ENCODE results near the gene SLC29A4. TPM values are rescaled to one million over a fixed set of nuclear protein-coding genes. Genes with fewer than 3 reads are reported as not detected.

SLC29A4 gene
- polyA plus RNA-seq, 3 donors = 0.21 to 0.29 (median 0.26) TPM

DNA sequence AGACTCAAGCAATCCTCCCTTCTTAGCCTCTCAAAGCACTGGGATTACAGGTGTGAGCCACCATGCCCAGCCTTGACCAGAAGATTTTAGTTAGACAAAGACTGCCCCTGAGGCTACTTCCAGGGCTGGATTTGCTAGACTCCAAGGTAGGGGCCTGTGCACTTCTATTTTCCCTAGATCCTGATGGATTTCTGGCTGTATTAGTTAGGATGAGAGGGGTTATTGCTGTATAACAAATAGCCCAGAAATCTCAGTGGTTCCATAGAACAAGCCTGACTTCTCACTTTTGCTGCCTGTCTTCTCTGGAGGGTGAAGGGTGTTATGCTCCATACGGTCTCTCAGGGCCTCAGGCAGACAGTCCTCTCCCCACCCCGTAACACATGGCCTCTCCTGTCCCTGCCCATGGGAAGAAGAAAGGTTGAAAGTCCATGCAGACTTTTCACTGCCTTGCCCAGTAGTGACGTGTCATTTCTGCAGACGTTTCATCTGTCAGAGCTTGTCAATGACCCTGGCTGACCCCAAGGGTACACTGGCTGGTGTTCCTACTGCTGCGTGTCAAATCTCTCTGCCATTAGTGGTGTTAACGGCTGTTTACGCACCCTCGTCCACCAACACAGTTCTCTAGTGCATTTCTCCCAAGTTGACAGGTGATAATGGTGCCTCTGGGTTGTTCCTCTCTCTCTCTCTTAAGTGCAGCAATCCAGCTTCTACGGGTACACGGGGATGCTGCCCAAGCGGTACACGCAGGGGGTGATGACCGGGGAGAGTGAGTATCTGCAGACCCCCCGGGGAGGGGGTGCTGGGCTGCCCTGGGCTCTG lies 11.6 kb downstream of the SLC29A4 start:
- Histone ChIP-seq H3K4me2 (replicated peaks; ENCODE audit: extremely low read depth, low read length, poor library complexity, severe bottlenecking) (no peak overlapping the region), H3K27me3 (ENCODE audit: control insufficient read depth in 2 of 2, insufficient read depth in 2 of 2, low read length in 2 of 2) (peaks cover 2 to 26% of the 10 kb centered on the region in 2 donors), H3K27ac (ENCODE audit: low read depth in 1 of 2, low read length in 2 of 2) (no peak overlapping the region), H3K9me3 (replicated peaks in 1 of 2; ENCODE audit: control insufficient read depth in 1 of 2, insufficient read depth in 1 of 2, low read length in 2 of 2) (peaks cover 11 to 15% of the 10 kb centered on the region in 2 donors), H3K4me3 (replicated peaks in 1 of 3; ENCODE audit: low read depth in 2 of 3, low read length in 3 of 3) (no peak overlapping the region), H3K9ac (ENCODE audit: insufficient read depth, low read length, poor library complexity, severe bottlenecking) (no peak overlapping the region), H3K36me3 (replicated peaks in 1 of 2; ENCODE audit: control insufficient read depth in 1 of 2, insufficient read depth in 2 of 2, low read length in 2 of 2) (no peaks in the 10 kb centered on the region), H3K4me1 (ENCODE audit: control insufficient read depth in 1 of 2, insufficient read depth in 2 of 2, low read length in 2 of 2) (peaks cover 9 to 13% of the 10 kb centered on the region in 2 donors), H2AFZ (ENCODE audit: insufficient read depth, low read depth, low read length, poor library complexity, severe bottlenecking) (no peak overlapping the region), H3K79me2 (ENCODE audit: insufficient read depth, low read length) (no peaks in the 10 kb centered on the region), H4K20me1 (ENCODE audit: insufficient read depth, low read length) (no peaks in the 10 kb centered on the region)
- Mint-ChIP-seq H3K4me3 (no peak overlapping the region), H3K27ac (peak overlapping the region in 1 of 7 donors; percentile 76), H3K27me3 (ENCODE audit: low read depth in 3 of 3) (peaks cover 37 to 44% (median 39%) of the 10 kb centered on the region in 3 donors), H3K4me1 (peaks cover 11% of the 10 kb centered on the region), H3K9me3 (peaks cover 8 to 23% (median 13%) of the 10 kb centered on the region in 7 donors), H3K36me3 (peaks cover 0 to 6% of the 10 kb centered on the region in 2 donors)
- TF ChIP-seq, protein P1, sequence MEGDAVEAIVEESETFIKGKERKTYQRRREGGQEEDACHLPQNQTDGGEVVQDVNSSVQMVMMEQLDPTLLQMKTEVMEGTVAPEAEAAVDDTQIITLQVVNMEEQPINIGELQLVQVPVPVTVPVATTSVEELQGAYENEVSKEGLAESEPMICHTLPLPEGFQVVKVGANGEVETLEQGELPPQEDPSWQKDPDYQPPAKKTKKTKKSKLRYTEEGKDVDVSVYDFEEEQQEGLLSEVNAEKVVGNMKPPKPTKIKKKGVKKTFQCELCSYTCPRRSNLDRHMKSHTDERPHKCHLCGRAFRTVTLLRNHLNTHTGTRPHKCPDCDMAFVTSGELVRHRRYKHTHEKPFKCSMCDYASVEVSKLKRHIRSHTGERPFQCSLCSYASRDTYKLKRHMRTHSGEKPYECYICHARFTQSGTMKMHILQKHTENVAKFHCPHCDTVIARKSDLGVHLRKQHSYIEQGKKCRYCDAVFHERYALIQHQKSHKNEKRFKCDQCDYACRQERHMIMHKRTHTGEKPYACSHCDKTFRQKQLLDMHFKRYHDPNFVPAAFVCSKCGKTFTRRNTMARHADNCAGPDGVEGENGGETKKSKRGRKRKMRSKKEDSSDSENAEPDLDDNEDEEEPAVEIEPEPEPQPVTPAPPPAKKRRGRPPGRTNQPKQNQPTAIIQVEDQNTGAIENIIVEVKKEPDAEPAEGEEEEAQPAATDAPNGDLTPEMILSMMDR (IDR thresholded peaks at IDR 0.05) = no peak
- 94% methylated on average over 13 of the region's 14 CpGs for WGBS (ENCODE audit: insufficient coverage)
- intact Hi-C loops (cut with micrococcal nuclease) = no loop called here
- no peak for DNase-seq

- Histone ChIP-seq H3K9me3 (replicated peaks in 1 of 2; ENCODE audit: control insufficient read depth in 1 of 2, insufficient read depth in 1 of 2, low read length in 2 of 2) (peaks cover 11 to 15% of the 10 kb centered on the region in 2 donors), H3K79me2 (ENCODE audit: insufficient read depth, low read length) (no peaks in the 10 kb centered on the region), H3K36me3 (replicated peaks in 1 of 2; ENCODE audit: control insufficient read depth in 1 of 2, insufficient read depth in 2 of 2, low read length in 2 of 2) (no peaks in the 10 kb centered on the region), H3K9ac (ENCODE audit: insufficient read depth, low read length, poor library complexity, severe bottlenecking) (no peak overlapping the region), H3K4me3 (replicated peaks in 1 of 3; ENCODE audit: low read depth in 2 of 3, low read length in 3 of 3) (no peak overlapping the region), H2AFZ (ENCODE audit: insufficient read depth, low read depth, low read length, poor library complexity, severe bottlenecking) (no peak overlapping the region), H3K4me1 (ENCODE audit: control insufficient read depth in 1 of 2, insufficient read depth in 2 of 2, low read length in 2 of 2) (peaks cover 9 to 13% of the 10 kb centered on the region in 2 donors), H3K4me2 (replicated peaks; ENCODE audit: extremely low read depth, low read length, poor library complexity, severe bottlenecking) (no peak overlapping the region), H4K20me1 (ENCODE audit: insufficient read depth, low read length) (no peaks in the 10 kb centered on the region), H3K27ac (ENCODE audit: low read depth in 1 of 2, low read length in 2 of 2) (no peak overlapping the region), H3K27me3 (ENCODE audit: control insufficient read depth in 2 of 2, insufficient read depth in 2 of 2, low read length in 2 of 2) (peaks cover 2 to 26% of the 10 kb centered on the region in 2 donors)
- H3K36me3 Mint-ChIP-seq = peaks cover 0 to 6% of the 10 kb centered on the region in 2 donors
- no peak overlapping the region for H3K27ac Mint-ChIP-seq
- TF ChIP-seq, protein P1 (IDR thresholded peaks at IDR 0.05) = no peak
- H3K9me3 Mint-ChIP-seq = peaks cover 8 to 23% (median 13%) of the 10 kb centered on the region in 7 donors
- 75% methylated on average over 23 of the region's 33 CpGs for WGBS (ENCODE audit: insufficient coverage)
- peaks cover 37 to 44% (median 40%) of the 10 kb centered on the region in 3 donors for H3K27me3 Mint-ChIP-seq (ENCODE audit: low read depth in 3 of 3)
- no peak for DNase-seq
- intact Hi-C loops (cut with micrococcal nuclease) = no loop called here
- H3K4me1 Mint-ChIP-seq = peaks cover 11% of the 10 kb centered on the region
- peak overlapping the region in 1 of 2 donors; percentile 89 for H3K4me3 Mint-ChIP-seq
Observed at GRCh38 chr7:5295039-5296014, 12.6 kb downstream of the SLC29A4 start.
